Left ventricle myocardium inferior (tissue), 1 donor: Measurements from ENCODE around the gene AUTS2. TPM values are rescaled to one million over a fixed set of nuclear protein-coding genes. Genes with fewer than 3 reads are reported as not detected.

Experiments
- DNase-seq: peaks from one replicate; pipeline ENCODE4 v3.0.0-alpha.2; 2020
- H3K27ac ChIP-seq: fragments of 200-600 bp; replicated peaks from 2 replicates; pipeline ENCODE4 v1.8.0; 2021
- H3K27me3 ChIP-seq: fragments of 200-600 bp; 2 replicates; pipeline ENCODE4 v1.8.0; 2021; ENCODE audit warnings: low read depth
- H3K36me3 ChIP-seq: fragments of 200-600 bp; 2 replicates; pipeline ENCODE4 v1.8.0; 2021
- H3K4me1 ChIP-seq: fragments of 200-600 bp; 2 replicates; pipeline ENCODE4 v1.8.0; 2021
- H3K4me3 ChIP-seq: fragments of 200-600 bp; 2 replicates; pipeline ENCODE4 v1.8.0; 2021; ENCODE audit warnings: mild to moderate bottlenecking, moderate library complexity
- H3K9me3 ChIP-seq: fragments of 200-600 bp; replicated peaks from 2 replicates; pipeline ENCODE4 v1.8.0; 2021
- intact Hi-C: fragments of 100-400 bp; cut with micrococcal nuclease; formaldehyde crosslinking; loops from one replicate; pipeline ENCODE4 v1.11.0; 2022
- total RNA-seq: library from RNA; stranded (reverse); fragmentation: NEBNext Ultra II Directional; extraction: Animal tissue kit (Norgen Biotek cat#: 25700); gene quantifications from one replicate; pipeline ENCODE4 v1.2.1, GENCODE V29; 2021
- TF ChIP-seq, protein P1 (sequence below): fragments of 200-600 bp; IDR thresholded peaks from 2 replicates; pipeline ENCODE4 v1.8.0; 2021; ENCODE audit warnings: antibody characterized with exemption, mild to moderate bottlenecking, borderline replicate concordance
- donor health status: DM: no; HTN: yes; CAD: no; lungs with severe emphysema.

AUTS2 gene
- total RNA-seq, 1 donor from 2014 or later = 10.5 TPM

DNA sequence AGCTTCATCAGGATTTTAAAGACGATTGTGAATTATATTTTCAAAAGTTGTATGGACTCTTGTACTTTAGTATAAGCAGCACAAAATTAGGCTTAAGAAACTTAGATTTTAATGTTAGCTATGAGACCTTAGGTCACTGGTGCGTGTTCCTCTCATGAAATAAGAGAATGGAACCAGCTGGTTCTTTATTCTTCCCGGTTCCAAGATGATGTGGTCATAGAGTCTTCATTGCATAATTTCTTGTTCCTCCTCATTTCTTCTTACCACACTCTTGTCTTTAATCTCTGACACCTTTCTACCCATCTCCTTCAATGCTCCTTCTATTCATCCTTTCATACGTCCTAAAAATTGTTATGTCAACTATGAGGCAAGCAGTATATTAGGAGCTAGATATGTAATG is 437.2 kb downstream of the AUTS2 start:
- Histone ChIP-seq H3K36me3 (no peaks in the 10 kb centered on the region), H3K27ac (no peak overlapping the region), H3K4me3 (no peak overlapping the region), H3K9me3 (no peaks in the 10 kb centered on the region), H3K4me1 (peaks cover 25% of the 10 kb centered on the region), H3K27me3 (no peaks in the 10 kb centered on the region)
- intact Hi-C loops = no loop called here
- TF ChIP-seq, protein P1, sequence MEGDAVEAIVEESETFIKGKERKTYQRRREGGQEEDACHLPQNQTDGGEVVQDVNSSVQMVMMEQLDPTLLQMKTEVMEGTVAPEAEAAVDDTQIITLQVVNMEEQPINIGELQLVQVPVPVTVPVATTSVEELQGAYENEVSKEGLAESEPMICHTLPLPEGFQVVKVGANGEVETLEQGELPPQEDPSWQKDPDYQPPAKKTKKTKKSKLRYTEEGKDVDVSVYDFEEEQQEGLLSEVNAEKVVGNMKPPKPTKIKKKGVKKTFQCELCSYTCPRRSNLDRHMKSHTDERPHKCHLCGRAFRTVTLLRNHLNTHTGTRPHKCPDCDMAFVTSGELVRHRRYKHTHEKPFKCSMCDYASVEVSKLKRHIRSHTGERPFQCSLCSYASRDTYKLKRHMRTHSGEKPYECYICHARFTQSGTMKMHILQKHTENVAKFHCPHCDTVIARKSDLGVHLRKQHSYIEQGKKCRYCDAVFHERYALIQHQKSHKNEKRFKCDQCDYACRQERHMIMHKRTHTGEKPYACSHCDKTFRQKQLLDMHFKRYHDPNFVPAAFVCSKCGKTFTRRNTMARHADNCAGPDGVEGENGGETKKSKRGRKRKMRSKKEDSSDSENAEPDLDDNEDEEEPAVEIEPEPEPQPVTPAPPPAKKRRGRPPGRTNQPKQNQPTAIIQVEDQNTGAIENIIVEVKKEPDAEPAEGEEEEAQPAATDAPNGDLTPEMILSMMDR = no peak
- DNase-seq = no peak

DNA sequence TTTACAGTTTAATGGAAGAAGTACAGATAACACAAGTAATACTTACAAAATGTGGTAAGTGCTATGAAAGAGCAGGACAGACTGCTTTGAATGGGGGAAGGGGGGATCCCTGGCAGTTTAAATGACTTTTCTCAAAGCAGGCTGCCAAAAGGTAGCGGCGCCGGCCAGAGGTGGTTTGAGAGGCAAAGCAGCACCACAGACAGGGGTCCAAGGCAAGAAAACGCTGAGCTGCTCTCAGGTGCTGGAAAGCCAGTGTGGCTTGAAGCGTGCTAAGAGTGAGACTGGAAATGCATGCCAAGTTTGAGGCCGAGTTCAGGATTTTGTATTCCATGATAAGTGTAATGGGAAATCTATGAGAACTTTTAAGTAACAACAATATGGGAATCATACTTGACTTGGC is 437.7 kb downstream of the AUTS2 start:
- DNase-seq = no peak
- H3K9me3 ChIP-seq = no peaks in the 10 kb centered on the region
- TF ChIP-seq, protein P1 = no peak
- no peak overlapping the region for H3K27ac ChIP-seq
- no peak overlapping the region for H3K4me3 ChIP-seq
- intact Hi-C loops = no loop called here
- no peaks in the 10 kb centered on the region for H3K36me3 ChIP-seq
- H3K27me3 ChIP-seq = no peaks in the 10 kb centered on the region
- peaks cover 28% of the 10 kb centered on the region for H3K4me1 ChIP-seq

DNA sequence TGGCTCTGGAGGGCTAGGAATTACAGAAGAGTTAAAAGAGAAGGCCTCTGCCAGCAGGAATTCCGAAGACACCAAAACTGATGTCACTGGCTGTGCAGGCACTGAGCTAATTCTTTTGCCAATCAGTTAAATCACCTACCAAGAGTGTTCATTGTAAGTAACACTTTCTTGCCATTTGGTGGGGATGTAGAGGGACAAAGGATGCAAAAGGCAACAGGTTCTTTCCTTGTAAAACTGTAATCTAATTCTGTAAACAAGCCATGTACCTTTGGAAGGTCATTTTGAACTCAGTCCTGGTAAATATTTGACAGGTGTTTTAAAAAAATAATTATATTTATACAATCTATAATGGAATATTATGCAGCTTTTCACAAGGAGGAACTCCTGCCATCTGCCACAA is 438.4 kb downstream of the AUTS2 start:
- Histone ChIP-seq H3K4me1 (peaks cover 27% of the 10 kb centered on the region), H3K4me3 (no peak overlapping the region), H3K27ac (no peak overlapping the region), H3K27me3 (no peaks in the 10 kb centered on the region), H3K36me3 (no peaks in the 10 kb centered on the region), H3K9me3 (no peaks in the 10 kb centered on the region)
- intact Hi-C loops = no loop called here
- TF ChIP-seq, protein P1 = no peak
- DNase-seq = no peak

DNA sequence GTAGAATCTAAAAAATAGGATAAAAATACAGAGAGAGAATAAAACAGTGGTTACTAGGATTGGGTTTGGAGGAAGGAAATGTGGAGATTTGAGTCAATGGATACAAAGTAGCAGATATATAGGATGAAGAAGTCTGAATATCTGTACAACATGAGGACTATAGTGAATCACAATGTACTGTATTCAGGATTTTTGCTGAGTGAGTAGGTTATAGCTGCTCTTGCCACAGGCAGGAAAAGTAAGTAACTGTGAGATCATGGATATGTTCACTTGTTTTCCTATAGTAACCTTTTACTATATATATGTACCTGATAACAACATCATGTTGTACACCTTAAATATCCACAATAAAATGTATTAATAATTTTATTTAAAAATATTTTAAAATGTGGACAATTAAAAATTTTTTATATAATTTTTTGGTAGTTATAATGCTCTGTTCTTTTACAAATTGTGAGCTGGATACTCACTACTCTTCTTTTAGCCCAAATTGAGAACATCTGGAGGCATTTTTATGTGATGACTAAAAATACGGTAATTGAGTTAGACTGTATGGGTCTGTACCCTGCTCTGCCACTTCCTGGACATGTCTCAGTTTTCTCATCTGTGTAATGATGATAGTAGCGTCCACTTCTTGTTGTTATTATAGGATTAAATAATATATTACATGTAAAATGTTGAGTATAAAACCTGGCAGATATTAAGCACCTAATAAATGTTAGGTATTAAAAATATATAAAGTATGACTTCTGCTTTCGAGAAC is 439.1 kb downstream of the AUTS2 start:
- H3K4me1 ChIP-seq = peaks cover 29% of the 10 kb centered on the region
- no peaks in the 10 kb centered on the region for H3K27me3 ChIP-seq
- intact Hi-C loops = no loop called here
- TF ChIP-seq, protein P1 = no peak
- H3K4me3 ChIP-seq = no peak overlapping the region
- H3K27ac ChIP-seq = no peak overlapping the region
- H3K9me3 ChIP-seq = no peaks in the 10 kb centered on the region
- DNase-seq = no peak
- H3K36me3 ChIP-seq = no peaks in the 10 kb centered on the region

DNA sequence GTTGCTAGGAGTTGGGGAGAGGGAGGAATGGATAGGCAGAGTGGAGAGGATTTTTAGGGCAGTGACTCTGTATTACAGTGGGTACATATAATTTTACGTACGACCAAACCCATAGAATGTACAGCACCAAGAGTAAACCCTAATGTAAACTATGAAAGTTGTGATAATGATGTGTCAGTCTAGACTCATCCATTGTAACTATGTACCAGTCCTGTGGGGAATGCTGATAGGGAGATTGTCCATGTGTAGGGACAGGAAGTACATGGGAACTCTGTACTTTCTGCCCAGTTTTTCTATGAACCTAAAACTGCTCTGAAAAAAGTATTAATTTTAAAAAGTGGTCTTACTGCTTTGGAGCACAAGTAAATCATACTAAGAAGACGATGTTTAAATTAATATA is 441.8 kb downstream of the AUTS2 start:
- TF ChIP-seq, protein P1 = no peak
- intact Hi-C loops = loop anchor here (5.0 kb wide), 2 partner anchors 122 to 657 kb away; no protein-coding TSS in a partner anchor
- Histone ChIP-seq H3K36me3 (no peaks in the 10 kb centered on the region), H3K4me3 (no peak overlapping the region), H3K27me3 (no peaks in the 10 kb centered on the region), H3K9me3 (no peaks in the 10 kb centered on the region), H3K27ac (no peak overlapping the region), H3K4me1 (peaks cover 34% of the 10 kb centered on the region)
- no peak for DNase-seq
